BJ (cell line): ENCODE data around the gene SMG6. TPM values are rescaled to one million over a fixed set of nuclear protein-coding genes. Genes with fewer than 3 reads are reported as not detected.

Experiments used
- CTCF ChIA-PET: fragments of 350-600 bp; formaldehyde crosslinking; extraction: SDS; loops from one replicate; lab custom pipeline; 2021; ENCODE audit warnings: antibody characterized with exemption, inconsistent platforms; lab: Yijun Ruan, JAX
- POLR2A ChIA-PET: fragments of 300-600 bp; sonication (Branson Sonifier 250); formaldehyde crosslinking; extraction: SDS; loops from one replicate; lab custom pipeline; 2021; ENCODE audit warnings: antibody characterized with exemption; lab: Charles Lee
- DNase-seq: peaks from one replicate; pipeline ENCODE4 v3.0.0-alpha.2; 2011; ENCODE audit warnings: low read depth
- H3K27me3 ChIP-seq: 2 replicates; pipeline ENCODE4 v1.6.0; 2011; ENCODE audit warnings: low read length; ENCODE audit not compliant: control insufficient read depth, insufficient read depth
- H3K36me3 ChIP-seq: 2 replicates; pipeline ENCODE4 v1.5.1; 2011; ENCODE audit warnings: low read length; ENCODE audit not compliant: control insufficient read depth, insufficient read depth
- H3K4me3 ChIP-seq: 2 replicates; pipeline ENCODE4 v1.5.1; 2011; ENCODE audit warnings: low read depth, mild to moderate bottlenecking, control low read depth, low read length
- polyA plus RNA-seq: library from polyadenylated mRNA; depleted of rRNA; stranded (reverse); fragments of >200 nt; gene quantifications from 2 replicates; pipeline ENCODE4 v1.2.3, GENCODE V29; 2011
- TF ChIP-seq, protein P1 (sequence below): IDR thresholded peaks from 2 replicates; pipeline ENCODE4 v1.5.1; 2011; ENCODE audit warnings: low read depth, mild to moderate bottlenecking, control low read depth, inconsistent platforms, low read length, moderate library complexity; ENCODE audit not compliant: insufficient read depth

The SMG6 gene
- polyA plus RNA-seq, 1 experiment = 29.7 TPM

DNA sequence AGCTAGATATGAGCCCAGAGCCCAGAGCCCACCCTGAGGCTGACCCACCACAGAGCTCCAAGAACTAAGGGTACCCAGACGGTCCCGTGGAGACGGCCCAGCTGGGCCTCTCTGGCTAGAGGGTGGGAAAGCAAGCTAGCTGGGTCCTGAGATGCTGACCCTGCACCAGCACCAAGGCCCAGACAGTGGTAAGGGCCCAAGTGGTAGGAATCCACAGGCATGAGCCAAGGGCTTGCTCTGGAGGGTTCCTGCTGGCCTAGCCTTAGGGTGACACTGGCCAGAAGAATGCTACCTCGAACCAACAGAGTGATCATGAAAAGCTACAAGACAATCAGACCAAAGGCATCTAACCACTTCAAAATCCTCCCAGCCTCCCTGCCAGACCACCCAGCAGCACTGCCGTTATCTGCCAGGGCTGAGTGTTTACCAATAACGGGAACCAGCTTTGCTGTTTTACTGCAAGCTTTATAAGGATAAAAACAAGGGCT lies 235.5 kb downstream of the SMG6 start:
- CTCF ChIA-PET = interaction anchor here (0.7 to 7.0 kb wide), 12 partner anchors 9 to 177 kb away, joined by 3 to 58 read pairs (median 3); partner anchors contain the start of gene HIC1
- Histone ChIP-seq H3K27me3 (no peaks in the 10 kb centered on the region), H3K4me3 (no peak overlapping the region), H3K36me3 (peaks cover 12% of the 10 kb centered on the region)
- POLR2A ChIA-PET = interaction anchor here (0.6 kb wide), 1 partner anchor 37 kb away, joined by 3 read pairs; no protein-coding TSS in a partner anchor
- DNase-seq = peak; percentile 85
- TF ChIP-seq, protein P1, sequence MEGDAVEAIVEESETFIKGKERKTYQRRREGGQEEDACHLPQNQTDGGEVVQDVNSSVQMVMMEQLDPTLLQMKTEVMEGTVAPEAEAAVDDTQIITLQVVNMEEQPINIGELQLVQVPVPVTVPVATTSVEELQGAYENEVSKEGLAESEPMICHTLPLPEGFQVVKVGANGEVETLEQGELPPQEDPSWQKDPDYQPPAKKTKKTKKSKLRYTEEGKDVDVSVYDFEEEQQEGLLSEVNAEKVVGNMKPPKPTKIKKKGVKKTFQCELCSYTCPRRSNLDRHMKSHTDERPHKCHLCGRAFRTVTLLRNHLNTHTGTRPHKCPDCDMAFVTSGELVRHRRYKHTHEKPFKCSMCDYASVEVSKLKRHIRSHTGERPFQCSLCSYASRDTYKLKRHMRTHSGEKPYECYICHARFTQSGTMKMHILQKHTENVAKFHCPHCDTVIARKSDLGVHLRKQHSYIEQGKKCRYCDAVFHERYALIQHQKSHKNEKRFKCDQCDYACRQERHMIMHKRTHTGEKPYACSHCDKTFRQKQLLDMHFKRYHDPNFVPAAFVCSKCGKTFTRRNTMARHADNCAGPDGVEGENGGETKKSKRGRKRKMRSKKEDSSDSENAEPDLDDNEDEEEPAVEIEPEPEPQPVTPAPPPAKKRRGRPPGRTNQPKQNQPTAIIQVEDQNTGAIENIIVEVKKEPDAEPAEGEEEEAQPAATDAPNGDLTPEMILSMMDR = peak; percentile 56

DNA sequence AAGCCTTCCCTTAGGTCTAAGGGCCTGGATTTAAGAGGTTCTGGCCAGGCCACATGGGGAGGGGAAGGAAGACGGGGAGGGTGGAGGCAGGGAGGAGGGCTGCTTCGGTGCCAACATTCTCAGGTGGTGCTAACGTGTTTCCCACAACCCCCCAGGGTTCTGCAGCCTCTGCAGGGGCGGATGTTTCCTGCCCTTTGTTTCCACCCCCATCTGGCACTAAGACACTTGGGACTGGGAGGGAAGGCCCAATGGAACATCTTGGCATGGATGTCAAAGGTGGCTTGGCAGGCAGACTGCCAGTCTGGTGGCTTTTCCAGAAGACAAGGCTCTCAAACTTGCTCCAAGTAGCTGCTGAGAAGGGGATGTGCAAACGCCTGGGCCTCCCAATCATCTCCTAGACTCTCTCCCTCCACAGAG lies 236.0 kb downstream of the SMG6 start:
- H3K27me3 ChIP-seq = no peaks in the 10 kb centered on the region
- no peak overlapping the region for H3K4me3 ChIP-seq
- POLR2A ChIA-PET = interaction anchor here (0.6 kb wide), 2 partner anchors 38 to 236 kb away, joined by 3 to 4 read pairs; partner anchors contain the start of gene SRR
- CTCF ChIA-PET = interaction anchor here (0.7 to 7.0 kb wide), 10 partner anchors 9 to 177 kb away, joined by 3 to 58 read pairs (median 3); partner anchors contain the start of gene HIC1
- TF ChIP-seq, protein P1 = no peak
- DNase-seq = no peak
- H3K36me3 ChIP-seq = peaks cover 14% of the 10 kb centered on the region

DNA sequence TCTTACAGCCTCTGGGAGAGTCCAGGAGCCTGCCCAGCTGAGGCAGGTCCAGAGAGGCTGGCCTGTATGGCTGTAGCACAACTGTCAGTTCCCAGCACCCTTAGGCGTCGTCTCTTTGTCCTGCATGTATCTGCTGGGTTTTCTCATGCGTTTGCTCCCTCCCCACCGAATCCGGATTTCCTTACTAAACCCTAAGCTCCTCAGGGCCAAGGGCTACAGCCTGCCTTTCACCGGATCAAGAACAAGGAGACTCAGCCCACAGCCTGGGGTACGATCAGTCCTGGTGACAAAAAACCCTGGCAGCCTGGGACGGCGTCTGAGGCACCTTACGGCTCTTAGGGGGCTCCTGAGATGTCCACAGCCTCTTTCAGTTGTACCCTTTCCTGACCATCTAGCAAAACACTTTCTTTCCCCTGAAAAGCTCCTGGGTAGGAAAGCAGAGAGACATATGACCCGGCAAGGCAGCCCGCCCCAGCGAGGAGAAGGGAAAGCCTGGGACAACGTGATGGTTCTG lies 236.5 kb downstream of the SMG6 start:
- no peaks in the 10 kb centered on the region for H3K27me3 ChIP-seq
- no peak overlapping the region for H3K4me3 ChIP-seq
- DNase-seq = no peak
- H3K36me3 ChIP-seq = peaks cover 14% of the 10 kb centered on the region
- CTCF ChIA-PET = interaction anchor here (1.7 to 7.0 kb wide), 5 partner anchors 11 to 178 kb away, joined by 10 to 58 read pairs (median 14); partner anchors contain the start of gene HIC1
- TF ChIP-seq, protein P1 = no peak
- POLR2A ChIA-PET = interaction anchor here (0.6 kb wide), 1 partner anchor 237 kb away, joined by 4 read pairs; the partner anchor contains the start of gene SRR

DNA sequence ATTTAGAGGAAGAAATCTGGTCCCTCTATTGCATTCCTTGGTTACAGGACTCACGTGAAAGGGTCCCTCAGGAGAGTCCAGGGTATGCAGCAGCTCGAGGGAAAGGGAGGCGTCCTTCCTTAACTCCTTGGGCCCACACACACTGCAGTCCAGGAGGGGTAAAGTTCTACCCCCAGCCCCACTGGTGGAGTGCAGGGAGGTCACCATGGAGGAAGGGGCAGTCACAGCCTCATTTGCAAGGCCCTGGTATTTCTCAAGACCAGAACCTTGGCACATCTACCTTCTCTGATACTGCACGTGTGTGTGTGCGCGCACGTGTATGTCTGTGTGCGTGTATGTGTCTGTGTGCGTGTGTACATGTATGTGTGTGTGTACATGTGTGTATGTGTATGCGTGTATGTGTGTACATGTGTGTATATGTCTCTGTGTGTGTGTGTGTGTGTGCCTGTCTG lies 237.6 kb downstream of the SMG6 start:
- CTCF ChIA-PET = interaction anchor here (1.2 to 7.0 kb wide), 8 partner anchors 11 to 179 kb away, joined by 3 to 58 read pairs (median 10); partner anchors contain the start of gene HIC1
- POLR2A ChIA-PET = no interaction called here
- TF ChIP-seq, protein P1 = no peak
- Histone ChIP-seq H3K27me3 (no peaks in the 10 kb centered on the region), H3K4me3 (no peak overlapping the region), H3K36me3 (peaks cover 19% of the 10 kb centered on the region)
- DNase-seq = no peak

DNA sequence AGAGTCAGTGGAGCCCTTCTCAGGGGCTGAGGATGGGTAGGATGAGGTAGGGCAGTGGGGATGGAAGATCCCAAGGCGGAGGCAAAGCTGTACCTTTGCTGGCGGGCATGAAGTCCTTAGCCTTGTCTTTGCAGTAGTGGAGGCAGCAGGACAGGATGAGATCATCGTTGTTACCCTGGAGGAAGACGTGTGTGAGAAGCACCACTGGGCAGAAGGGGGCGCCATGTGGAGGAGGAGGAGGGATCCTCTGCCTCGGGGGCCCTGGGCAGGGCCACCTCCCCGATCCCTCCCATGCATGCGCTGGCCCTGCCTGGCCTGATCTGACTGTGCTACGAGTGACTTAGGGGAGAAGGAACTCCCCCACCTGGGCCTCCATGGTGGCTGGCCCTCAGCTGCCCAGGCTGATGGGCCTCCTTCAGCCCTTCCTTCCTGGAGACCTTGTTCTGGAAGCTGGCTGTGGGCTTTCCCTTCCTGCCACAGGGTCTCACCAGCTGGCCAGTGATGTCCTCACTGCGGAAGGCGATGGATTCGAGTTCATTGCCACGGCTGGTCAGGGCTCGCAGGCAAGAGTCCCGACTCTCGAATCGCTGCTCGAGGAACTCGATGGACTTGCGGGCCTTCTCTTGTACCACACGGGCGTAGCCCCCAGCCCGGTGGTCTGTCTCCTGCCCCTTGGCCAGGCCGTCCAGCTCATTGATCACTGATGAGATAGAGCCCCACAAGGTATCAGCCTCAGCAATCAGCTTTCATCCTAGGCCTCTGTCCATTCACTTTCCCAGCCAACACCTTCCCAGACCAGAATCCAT lies 238.4 kb downstream of the SMG6 start:
- ChIA-PET POLR2A (no interaction called here), CTCF (interaction anchor here (0.6 to 7.0 kb wide), 16 partner anchors 7 to 309 kb away, joined by 3 to 58 read pairs (median 5); partner anchors contain the start of gene HIC1)
- Histone ChIP-seq H3K4me3 (no peak overlapping the region), H3K27me3 (no peaks in the 10 kb centered on the region), H3K36me3 (peaks cover 23% of the 10 kb centered on the region)
- no peak for DNase-seq
- TF ChIP-seq, protein P1 = peak; percentile 65
